GM10248 (cell line): Measurements from ENCODE around the gene SRP19.

Source experiments
- CTCF ChIA-PET: fragments of 300-600 bp; sonication (Branson Sonifier 250); formaldehyde crosslinking; extraction: SDS; loops from one replicate; lab custom pipeline; 2021; ENCODE audit warnings: antibody characterized with exemption; lab: Yijun Ruan, JAX
- POLR2A ChIA-PET: fragments of 350-650 bp; sonication (Branson Sonifier 250); formaldehyde crosslinking; extraction: SDS; loops from one replicate; lab custom pipeline; 2020; ENCODE audit warnings: antibody characterized with exemption; lab: Yijun Ruan, JAX
- DNase-seq: peaks from one replicate; pipeline ENCODE4 v3.0.0; 2012; ENCODE audit errors: extremely low spot score
- TF ChIP-seq, protein P1 (sequence below): IDR thresholded peaks from 2 replicates; pipeline ENCODE4 v1.5.1; 2012; ENCODE audit warnings: mild to moderate bottlenecking, low read depth; ENCODE audit errors: extremely low read depth, missing control alignments, control extremely low read depth

SRP19 gene

DNA sequence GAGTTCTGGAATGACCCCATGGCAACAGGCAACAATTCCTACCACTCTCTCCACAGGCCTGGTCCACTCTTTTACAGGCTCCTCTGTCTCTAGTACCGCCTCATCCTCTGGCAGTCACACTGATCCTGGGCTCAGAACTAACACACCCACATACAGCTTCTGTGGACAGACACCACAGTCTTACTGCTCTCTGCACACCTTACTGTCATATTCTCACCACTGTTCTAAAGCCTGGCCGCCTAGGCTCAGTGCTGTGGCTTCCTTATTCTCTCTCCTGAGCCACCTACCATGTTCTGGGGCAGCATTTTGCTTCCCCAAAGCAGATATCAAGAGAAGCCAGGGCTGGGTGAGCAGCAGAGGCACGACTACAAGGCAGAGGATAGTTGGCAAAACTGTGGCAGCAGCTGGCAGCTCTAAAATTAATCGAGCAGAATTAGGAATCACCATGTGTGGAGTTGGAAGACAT is 46.1 kb downstream of the SRP19 start:
- TF ChIP-seq, protein P1, sequence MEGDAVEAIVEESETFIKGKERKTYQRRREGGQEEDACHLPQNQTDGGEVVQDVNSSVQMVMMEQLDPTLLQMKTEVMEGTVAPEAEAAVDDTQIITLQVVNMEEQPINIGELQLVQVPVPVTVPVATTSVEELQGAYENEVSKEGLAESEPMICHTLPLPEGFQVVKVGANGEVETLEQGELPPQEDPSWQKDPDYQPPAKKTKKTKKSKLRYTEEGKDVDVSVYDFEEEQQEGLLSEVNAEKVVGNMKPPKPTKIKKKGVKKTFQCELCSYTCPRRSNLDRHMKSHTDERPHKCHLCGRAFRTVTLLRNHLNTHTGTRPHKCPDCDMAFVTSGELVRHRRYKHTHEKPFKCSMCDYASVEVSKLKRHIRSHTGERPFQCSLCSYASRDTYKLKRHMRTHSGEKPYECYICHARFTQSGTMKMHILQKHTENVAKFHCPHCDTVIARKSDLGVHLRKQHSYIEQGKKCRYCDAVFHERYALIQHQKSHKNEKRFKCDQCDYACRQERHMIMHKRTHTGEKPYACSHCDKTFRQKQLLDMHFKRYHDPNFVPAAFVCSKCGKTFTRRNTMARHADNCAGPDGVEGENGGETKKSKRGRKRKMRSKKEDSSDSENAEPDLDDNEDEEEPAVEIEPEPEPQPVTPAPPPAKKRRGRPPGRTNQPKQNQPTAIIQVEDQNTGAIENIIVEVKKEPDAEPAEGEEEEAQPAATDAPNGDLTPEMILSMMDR, result no peak
- ChIA-PET CTCF (interaction anchor here (1.0 to 1.2 kb wide), 4 partner anchors 9 to 57 kb away, joined by 3 to 4 read pairs (median 3); no protein-coding TSS in a partner anchor), POLR2A (no interaction called here)
- DNase-seq, result no peak

DNA sequence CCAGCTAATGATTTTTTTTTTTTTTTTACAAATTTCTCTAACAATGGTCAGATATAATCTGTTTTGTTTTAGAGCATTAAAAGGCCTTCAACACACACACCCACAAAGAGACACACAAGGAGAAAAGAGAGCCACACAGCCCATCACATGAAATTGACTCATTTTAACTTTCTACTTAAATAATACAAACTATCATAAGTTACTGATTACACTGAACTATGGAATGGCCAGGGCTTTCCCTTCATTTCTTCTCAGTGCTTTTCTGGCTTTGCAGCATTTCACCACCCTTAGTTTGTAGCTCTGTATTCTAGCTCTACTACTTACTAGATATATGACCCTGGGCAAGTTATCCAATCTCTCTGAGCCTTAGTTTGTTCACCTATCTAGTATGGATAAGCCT is 47.8 kb downstream of the SRP19 start:
- TF ChIP-seq, protein P1, result no peak
- ChIA-PET POLR2A (interaction anchor here (0.6 kb wide), 1 partner anchor 97 kb away, joined by 6 read pairs; no protein-coding TSS in a partner anchor), CTCF (interaction anchor here (1.0 to 1.3 kb wide), 3 partner anchors 13 to 14 kb away, joined by 3 to 4 read pairs (median 4); partner anchors contain the start of gene REEP5)
- no peak for DNase-seq

DNA sequence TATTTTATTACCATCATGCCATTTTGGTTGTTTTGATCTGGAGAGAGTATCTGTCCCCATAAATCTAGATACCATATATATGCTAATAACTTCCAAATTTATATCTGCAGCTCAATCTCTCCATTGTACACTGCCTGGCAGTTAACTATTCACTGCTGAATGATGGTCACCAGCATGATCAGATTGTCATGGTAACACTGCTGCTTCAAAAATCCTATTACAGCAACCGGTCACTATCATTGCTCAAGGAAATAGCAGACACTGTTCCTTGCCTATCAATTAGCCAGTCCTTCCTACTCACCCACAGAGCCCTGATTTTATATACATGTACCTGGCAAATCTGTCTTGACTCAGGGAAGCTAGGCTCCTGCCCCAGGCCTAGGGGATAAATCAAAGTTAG is 49.4 kb downstream of the SRP19 start:
- CTCF ChIA-PET, result interaction anchor here (1.0 kb wide), 1 partner anchor 10 kb away, joined by 3 read pairs; no protein-coding TSS in a partner anchor
- POLR2A ChIA-PET, result no interaction called here
- TF ChIP-seq, protein P1, result no peak
- no peak for DNase-seq

DNA sequence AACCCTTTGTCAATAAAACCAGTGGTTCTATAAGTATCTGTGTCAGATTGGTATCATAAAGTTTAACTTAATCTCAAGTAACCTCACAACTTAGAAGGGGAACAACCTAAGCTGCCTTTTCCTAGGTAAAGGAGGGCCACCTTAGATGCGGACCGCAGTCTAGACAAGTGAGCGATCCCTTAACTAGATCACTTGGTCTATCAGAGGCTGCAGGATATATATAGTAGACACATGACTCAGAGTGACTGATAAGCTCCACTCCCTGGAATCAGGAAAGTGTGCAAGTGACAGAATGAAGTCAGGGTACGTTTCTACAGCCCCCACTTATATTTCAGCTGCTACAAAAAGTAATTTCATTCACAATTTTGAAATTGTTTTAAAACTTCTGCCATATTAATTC is 53.5 kb downstream of the SRP19 start:
- no peak for DNase-seq
- CTCF ChIA-PET, result interaction anchor here (1.3 to 2.8 kb wide), 5 partner anchors 11 to 48 kb away, joined by 3 to 11 read pairs (median 4); no protein-coding TSS in a partner anchor
- TF ChIP-seq, protein P1, result no peak
- POLR2A ChIA-PET, result no interaction called here

DNA sequence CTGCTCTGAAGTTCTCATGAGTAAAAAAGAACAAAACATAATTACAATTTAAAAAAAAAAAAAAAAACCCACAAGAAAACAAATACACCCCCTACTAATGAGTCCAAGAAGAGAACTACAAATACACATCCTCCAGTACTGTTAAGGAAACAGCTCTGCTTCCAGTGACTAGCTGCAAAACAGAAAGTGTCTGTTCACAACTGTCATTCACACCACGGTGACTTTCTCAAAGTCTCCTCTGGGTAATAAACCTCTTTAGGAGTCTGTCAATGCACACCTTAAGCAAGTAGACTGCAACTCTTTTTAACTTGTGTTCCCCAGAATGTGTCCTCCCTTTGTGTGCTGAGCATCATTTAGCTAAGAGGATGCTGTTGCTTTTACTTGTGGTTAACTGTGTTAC is 54.7 kb downstream of the SRP19 start:
- ChIA-PET POLR2A (interaction anchor here (0.6 to 0.7 kb wide), 2 partner anchors 1487 to 1717 kb away, joined by 4 to 6 read pairs; no protein-coding TSS in a partner anchor), CTCF (interaction anchor here (1.2 to 2.8 kb wide), 5 partner anchors 9 to 54 kb away, joined by 3 to 11 read pairs (median 3); no protein-coding TSS in a partner anchor)
- no peak for DNase-seq
- TF ChIP-seq, protein P1, result no peak

DNA sequence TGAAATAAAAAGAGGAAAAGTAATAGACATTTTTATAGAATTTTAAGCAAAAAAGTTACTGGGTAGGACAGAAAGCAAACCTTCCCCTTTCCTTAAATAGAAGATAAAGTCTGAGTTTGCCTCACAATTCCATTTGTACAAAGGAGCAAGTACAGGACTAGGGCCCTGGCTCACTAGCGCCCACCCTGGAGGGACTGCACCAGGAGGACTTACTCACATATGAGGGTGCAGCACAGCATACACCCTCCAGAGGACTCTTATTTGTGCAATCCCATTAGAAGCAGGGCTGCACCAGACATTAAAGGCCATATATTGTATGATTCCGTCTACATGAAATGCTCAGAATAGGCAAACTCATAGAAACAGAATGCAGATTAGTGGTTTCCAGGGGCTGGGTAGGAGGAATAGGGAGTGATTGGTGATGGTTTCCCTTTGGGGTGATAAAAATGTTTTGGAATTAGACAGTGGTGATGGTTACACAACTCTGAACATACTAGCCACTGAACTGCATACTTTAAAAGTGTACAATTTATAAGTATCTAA is 56.4 kb downstream of the SRP19 start:
- TF ChIP-seq, protein P1, result no peak
- no peak for DNase-seq
- POLR2A ChIA-PET, result no interaction called here
- CTCF ChIA-PET, result interaction anchor here (1.4 kb wide), 1 partner anchor 52 kb away, joined by 3 read pairs; no protein-coding TSS in a partner anchor
